ENCODE measurements around the gene ZNF526.
A peak's percentile ranks its signal among the peaks of the same experiment; 100 is the strongest.

The ZNF526 gene

GRCh38 chr19:42270346-42271044 lies 50.4 kb downstream of the ZNF526 start:
- peak overlapping the region; percentile 64 for H3K9ac ChIP-seq (ENCODE audit: insufficient read length, low read depth)
- TF ChIP-seq ZNF274 (IDR thresholded peaks at IDR 0.05; ENCODE audit: low read depth, low read length), result no peak
- no peak overlapping the region for H3K4me3 ChIP-seq (ENCODE audit: insufficient read length, low read depth)
- H3K36me3 ChIP-seq (ENCODE audit: insufficient read depth, insufficient read length, low read length), result peaks cover 37% of the 10 kb centered on the region
- no peaks in the 10 kb centered on the region for H3K9me3 ChIP-seq (ENCODE audit: insufficient read depth, low read length)
- no peak for DNase-seq (ENCODE audit: low read depth, low spot score)
- peaks cover 2% of the 10 kb centered on the region for H3K4me1 ChIP-seq (ENCODE audit: insufficient read depth, insufficient read length)
- H3K27me3 ChIP-seq (ENCODE audit: insufficient read depth, insufficient read length), result no peaks in the 10 kb centered on the region

DNA sequence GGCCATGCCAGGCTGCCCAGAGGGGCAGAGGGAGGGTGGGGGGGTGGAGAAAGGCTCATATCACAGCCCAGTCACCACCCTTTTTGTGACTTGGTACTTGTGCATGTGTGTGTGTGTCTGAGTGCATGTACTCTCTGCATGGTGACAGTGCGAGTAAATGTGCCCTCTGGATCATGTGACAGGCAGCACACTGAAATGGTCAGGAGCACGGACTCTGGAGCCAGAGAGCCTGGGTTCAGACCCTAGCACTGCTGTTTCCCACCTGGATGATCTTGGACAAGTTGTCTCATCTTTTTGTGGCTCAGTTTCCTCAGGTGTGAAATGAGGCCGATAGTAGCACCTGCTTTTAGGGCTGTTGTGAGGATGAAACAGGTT lies 50.9 kb downstream of the ZNF526 start:
- Histone ChIP-seq H3K36me3 (ENCODE audit: insufficient read depth, insufficient read length, low read length) (peaks cover 40% of the 10 kb centered on the region), H3K27me3 (ENCODE audit: insufficient read depth, insufficient read length) (no peaks in the 10 kb centered on the region), H3K9ac (ENCODE audit: insufficient read length, low read depth) (peak overlapping the region; percentile 32), H3K4me3 (ENCODE audit: insufficient read length, low read depth) (no peak overlapping the region), H3K9me3 (ENCODE audit: insufficient read depth, low read length) (no peaks in the 10 kb centered on the region), H3K4me1 (ENCODE audit: insufficient read depth, insufficient read length) (peaks cover 2% of the 10 kb centered on the region)
- no peak for DNase-seq (ENCODE audit: low read depth, low spot score)
- TF ChIP-seq YY1 (IDR thresholded peaks at IDR 0.05; ENCODE audit: insufficient read depth, insufficient read length) (no peak), SUZ12 (IDR thresholded peaks at IDR 0.05; ENCODE audit: extremely low read depth, insufficient read depth, insufficient read length) (no peak), ZNF274 (IDR thresholded peaks at IDR 0.05; ENCODE audit: low read depth, low read length) (no peak)

DNA sequence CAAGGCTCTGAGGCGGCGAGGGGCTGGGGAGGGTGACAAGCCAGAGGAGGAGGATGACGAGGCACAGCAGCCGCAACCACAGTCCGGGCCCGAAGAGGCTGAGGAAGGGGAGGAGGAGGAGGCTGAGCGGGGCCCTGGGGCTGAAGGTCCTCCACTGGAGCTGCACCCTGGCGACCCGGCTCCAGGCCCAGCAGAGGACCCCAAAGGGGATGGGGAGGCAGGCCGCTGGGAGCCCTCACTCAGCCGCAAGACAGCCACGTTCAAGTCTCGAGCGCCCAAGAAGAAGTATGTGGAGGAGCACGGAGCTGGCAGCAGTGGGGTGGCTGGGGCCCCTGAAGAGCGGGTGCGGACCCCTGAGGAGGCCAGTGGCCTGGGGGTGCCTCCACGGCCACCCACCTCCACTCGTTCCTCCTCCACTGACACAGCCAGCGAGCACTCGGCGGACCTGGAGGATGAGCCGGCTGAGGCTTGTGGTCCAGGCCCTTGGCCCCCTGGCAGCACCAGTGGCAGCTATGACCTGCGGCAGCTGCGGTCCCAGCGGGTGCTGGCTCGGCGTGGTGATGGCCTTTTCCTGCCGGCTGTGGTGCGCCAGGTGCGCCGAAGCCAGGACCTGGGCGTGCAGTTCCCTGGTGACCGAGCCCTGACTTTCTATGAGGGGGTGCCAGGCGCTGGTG lies 51.9 kb downstream of the ZNF526 start:
- H3K9me3 ChIP-seq (ENCODE audit: insufficient read depth, low read length), result no peaks in the 10 kb centered on the region
- no peak overlapping the region for H3K4me3 ChIP-seq (ENCODE audit: insufficient read length, low read depth)
- DNase-seq (ENCODE audit: low read depth, low spot score), result no peak
- H3K36me3 ChIP-seq (ENCODE audit: insufficient read depth, insufficient read length, low read length), result peaks cover 42% of the 10 kb centered on the region
- H3K9ac ChIP-seq (ENCODE audit: insufficient read length, low read depth), result no peak overlapping the region
- peaks cover 2% of the 10 kb centered on the region for H3K4me1 ChIP-seq (ENCODE audit: insufficient read depth, insufficient read length)
- TF ChIP-seq SUZ12 (IDR thresholded peaks at IDR 0.05; ENCODE audit: extremely low read depth, insufficient read depth, insufficient read length) (no peak), ZNF274 (IDR thresholded peaks at IDR 0.05; ENCODE audit: low read depth, low read length) (no peak), YY1 (IDR thresholded peaks at IDR 0.05; ENCODE audit: insufficient read depth, insufficient read length) (no peak)
- H3K27me3 ChIP-seq (ENCODE audit: insufficient read depth, insufficient read length), result no peaks in the 10 kb centered on the region

GRCh38 chr19:42272535-42272897 lies 52.4 kb downstream of the ZNF526 start:
- H3K4me1 ChIP-seq (ENCODE audit: insufficient read depth, insufficient read length), result peaks cover 3% of the 10 kb centered on the region
- H3K9me3 ChIP-seq (ENCODE audit: insufficient read depth, low read length), result no peaks in the 10 kb centered on the region
- H3K27me3 ChIP-seq (ENCODE audit: insufficient read depth, insufficient read length), result no peaks in the 10 kb centered on the region
- H3K4me3 ChIP-seq (ENCODE audit: insufficient read length, low read depth), result no peak overlapping the region
- TF ChIP-seq SUZ12 (IDR thresholded peaks at IDR 0.05; ENCODE audit: extremely low read depth, insufficient read depth, insufficient read length) (no peak), ZNF274 (IDR thresholded peaks at IDR 0.05; ENCODE audit: low read depth, low read length) (no peak), YY1 (IDR thresholded peaks at IDR 0.05; ENCODE audit: insufficient read depth, insufficient read length) (no peak)
- no peak for DNase-seq (ENCODE audit: low read depth, low spot score)
- H3K9ac ChIP-seq (ENCODE audit: insufficient read length, low read depth), result no peak overlapping the region
- peaks cover 42% of the 10 kb centered on the region for H3K36me3 ChIP-seq (ENCODE audit: insufficient read depth, insufficient read length, low read length)

DNA sequence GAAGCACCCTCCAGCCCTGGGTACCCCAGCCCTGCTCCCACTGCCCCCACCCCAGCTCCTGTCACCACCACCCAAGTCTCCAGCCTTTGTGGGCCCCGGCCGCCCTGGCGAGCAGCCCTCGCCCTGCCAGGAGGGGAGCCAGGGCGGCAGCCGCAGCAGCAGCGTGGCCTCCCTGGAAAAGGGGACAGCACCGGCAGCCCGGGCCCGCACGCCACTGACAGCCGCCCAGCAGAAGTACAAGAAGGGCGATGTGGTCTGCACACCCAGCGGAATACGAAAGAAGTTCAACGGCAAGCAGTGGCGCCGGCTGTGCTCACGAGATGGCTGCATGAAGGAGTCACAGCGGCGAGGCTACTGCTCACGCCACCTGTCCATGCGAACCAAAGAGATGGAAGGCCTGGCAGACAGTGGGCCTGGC lies 52.9 kb downstream of the ZNF526 start:
- no peak for TF ChIP-seq SUZ12 (IDR thresholded peaks at IDR 0.05; ENCODE audit: extremely low read depth, insufficient read depth, insufficient read length)
- no peak for TF ChIP-seq YY1 (IDR thresholded peaks at IDR 0.05; ENCODE audit: insufficient read depth, insufficient read length)
- no peak for TF ChIP-seq ZNF274 (IDR thresholded peaks at IDR 0.05; ENCODE audit: low read depth, low read length)
- Histone ChIP-seq H3K4me3 (ENCODE audit: insufficient read length, low read depth) (no peak overlapping the region), H3K9me3 (ENCODE audit: insufficient read depth, low read length) (no peaks in the 10 kb centered on the region), H3K36me3 (ENCODE audit: insufficient read depth, insufficient read length, low read length) (peaks cover 42% of the 10 kb centered on the region), H3K4me1 (ENCODE audit: insufficient read depth, insufficient read length) (peaks cover 6% of the 10 kb centered on the region), H3K9ac (ENCODE audit: insufficient read length, low read depth) (no peak overlapping the region), H3K27me3 (ENCODE audit: insufficient read depth, insufficient read length) (no peaks in the 10 kb centered on the region)
- no peak for DNase-seq (ENCODE audit: low read depth, low spot score)

- no peaks in the 10 kb centered on the region for H3K9me3 ChIP-seq (ENCODE audit: insufficient read depth, low read length)
- peaks cover 8% of the 10 kb centered on the region for H3K4me1 ChIP-seq (ENCODE audit: insufficient read depth, insufficient read length)
- TF ChIP-seq SUZ12 (IDR thresholded peaks at IDR 0.05; ENCODE audit: extremely low read depth, insufficient read depth, insufficient read length) (no peak), ZNF274 (IDR thresholded peaks at IDR 0.05; ENCODE audit: low read depth, low read length) (no peak), YY1 (IDR thresholded peaks at IDR 0.05; ENCODE audit: insufficient read depth, insufficient read length) (no peak)
- no peaks in the 10 kb centered on the region for H3K27me3 ChIP-seq (ENCODE audit: insufficient read depth, insufficient read length)
- no peak for DNase-seq (ENCODE audit: low read depth, low spot score)
- H3K36me3 ChIP-seq (ENCODE audit: insufficient read depth, insufficient read length, low read length), result peaks cover 42% of the 10 kb centered on the region
- H3K9ac ChIP-seq (ENCODE audit: insufficient read length, low read depth), result no peak overlapping the region
- H3K4me3 ChIP-seq (ENCODE audit: insufficient read length, low read depth), result no peak overlapping the region
Measured at GRCh38 chr19:42273407-42274064, 53.4 kb downstream of the ZNF526 start.

GRCh38 chr19:42274065-42274682 lies 54.1 kb downstream of the ZNF526 start:
- no peak for DNase-seq (ENCODE audit: low read depth, low spot score)
- TF ChIP-seq YY1 (IDR thresholded peaks at IDR 0.05; ENCODE audit: insufficient read depth, insufficient read length) (no peak), ZNF274 (IDR thresholded peaks at IDR 0.05; ENCODE audit: low read depth, low read length) (no peak), SUZ12 (IDR thresholded peaks at IDR 0.05; ENCODE audit: extremely low read depth, insufficient read depth, insufficient read length) (no peak)
- no peak overlapping the region for H3K4me3 ChIP-seq (ENCODE audit: insufficient read length, low read depth)
- no peak overlapping the region for H3K9ac ChIP-seq (ENCODE audit: insufficient read length, low read depth)
- H3K9me3 ChIP-seq (ENCODE audit: insufficient read depth, low read length), result no peaks in the 10 kb centered on the region
- H3K27me3 ChIP-seq (ENCODE audit: insufficient read depth, insufficient read length), result no peaks in the 10 kb centered on the region
- peaks cover 9% of the 10 kb centered on the region for H3K4me1 ChIP-seq (ENCODE audit: insufficient read depth, insufficient read length)
- peaks cover 42% of the 10 kb centered on the region for H3K36me3 ChIP-seq (ENCODE audit: insufficient read depth, insufficient read length, low read length)

All from NT2/D1 (cell line).